HepG2 (cell line): ENCODE measurements around the gene TIMP3. TPM values are rescaled to one million over a fixed set of nuclear protein-coding genes. Genes with fewer than 3 reads are reported as not detected.

Experiments
- ATAC-seq: fragments of 200-7000 bp; cut with Tn5 transposase; 3 replicates; pipeline ENCODE4 v1.9.1; 2020; ENCODE audit warnings: mild to moderate bottlenecking, moderate library complexity
- BruUV-seq: library from RNA; stranded (reverse); fragments of 400-500 nt; replicated peaks from 2 replicates; lab custom pipeline; 2021; lab: Mats Ljungman, UMichigan
- CTCF ChIA-PET: fragments of 300-600 bp; formaldehyde crosslinking; extraction: SDS; loops from one replicate; lab custom pipeline; 2021; ENCODE audit warnings: low total read pairs, inconsistent platforms, low intra/inter-chr PET ratio; lab: Yijun Ruan, JAX
- POLR2A ChIA-PET: fragments of 350-600 bp; sonication (Branson Sonifier 250); formaldehyde crosslinking; loops from one replicate; lab custom pipeline; 2020; ENCODE audit warnings: antibody characterized with exemption, inconsistent platforms; lab: Yijun Ruan, JAX
- DNase-seq: peaks from one replicate; pipeline ENCODE4 v3.0.0-alpha.2; 2015; ENCODE audit warnings: low spot score
- FAIRE-seq: peaks from 3 replicates; lab custom pipeline; 2011; peaks lifted over from hg19 to GRCh38; lab: Jason Lieb, UNC
- H2AFZ ChIP-seq: one replicate; pipeline ENCODE4 v1.6.1; 2011; ENCODE audit warnings: low read length, inconsistent platforms
- H3K27ac ChIP-seq: fragments of 300-600 bp; 3 replicates; pipeline ENCODE4 v1.8.0; 2011; ENCODE audit warnings: mixed run types, mild to moderate bottlenecking, mixed read lengths, low read length, inconsistent platforms; ENCODE audit not compliant: insufficient read depth; ENCODE audit errors: extremely low read length
- H3K27me3 ChIP-seq, 2 experiments: fragments of 200-600 bp in 1 of 2; 2 replicates in 1 of 2; 3 replicates in 1 of 2; pipeline versions ENCODE4 v1.6.0 to v1.8.0; 2011; ENCODE audit warnings: low read length in 2 of 2, mild to moderate bottlenecking in 2 of 2, moderate library complexity in 2 of 2, inconsistent platforms in 1 of 2; ENCODE audit not compliant: insufficient read depth in 2 of 2, control insufficient read depth in 1 of 2
- H3K36me3 ChIP-seq, 2 experiments: fragments of 200-600 bp in 1 of 2; replicated peaks in 1 of 2; 2 replicates in 1 of 2; 3 replicates in 1 of 2; pipeline versions ENCODE4 v1.5.1 to v1.8.0; 2011; ENCODE audit warnings: low read length in 2 of 2, inconsistent platforms in 1 of 2; ENCODE audit not compliant: insufficient read depth in 2 of 2, control insufficient read depth in 1 of 2
- H3K4me1 ChIP-seq: 2 replicates; pipeline ENCODE4 v1.5.1; 2012; ENCODE audit warnings: low read length, inconsistent platforms; ENCODE audit not compliant: insufficient read depth
- H3K4me2 ChIP-seq: 2 replicates; pipeline ENCODE4 v1.6.0; 2011; ENCODE audit warnings: low read depth, low read length, inconsistent platforms
- H3K4me3 ChIP-seq, 3 experiments: fragments of 200-600 bp in 1 of 3; sonication (generic), shearing (Covaris generic) in 1 of 3; replicated peaks in 1 of 3; 2 replicates each; pipeline ENCODE4 v1.5.1; 2011 to 2016; ENCODE audit warnings: low read length in 3 of 3, inconsistent platforms in 2 of 3, low read depth in 2 of 3, mild to moderate bottlenecking in 2 of 3, control low read depth in 1 of 3, mixed read lengths in 1 of 3; ENCODE audit not compliant: insufficient read depth in 1 of 3
- H3K79me2 ChIP-seq: one replicate; pipeline ENCODE4 v1.6.1; 2011; ENCODE audit warnings: low read length, inconsistent platforms; ENCODE audit not compliant: insufficient read depth
- H3K9ac ChIP-seq: 2 replicates; pipeline ENCODE4 v1.6.0; 2011; ENCODE audit warnings: mild to moderate bottlenecking, low read depth, low read length, inconsistent platforms; ENCODE audit not compliant: insufficient read depth
- H3K9me3 ChIP-seq: 2 replicates; pipeline ENCODE4 v1.5.1; 2012; ENCODE audit warnings: mild to moderate bottlenecking, low read length
- H4K20me1 ChIP-seq: 2 replicates; pipeline ENCODE4 v1.6.0; 2011; ENCODE audit warnings: inconsistent platforms, mild to moderate bottlenecking, low read length, moderate library complexity; ENCODE audit not compliant: insufficient read depth
- HIVEP1 ChIP-seq: sonication (generic); formaldehyde crosslinking; IDR thresholded peaks from 2 replicates; pipeline ENCODE4 v1.4.0; 2020; ENCODE audit warnings: mild to moderate bottlenecking, missing genetic modification reagents
- KDM1A ChIP-seq: IDR thresholded peaks from 2 replicates; pipeline ENCODE4 v1.6.1; 2016; ENCODE audit warnings: missing compliant biosample characterization
- MED13 ChIP-seq: sonication (generic); formaldehyde crosslinking; IDR thresholded peaks from 2 replicates; pipeline ENCODE4 v1.5.0; 2020; ENCODE audit warnings: missing genetic modification reagents
- MZF1 ChIP-seq: sonication (generic); formaldehyde crosslinking; IDR thresholded peaks from 2 replicates; pipeline ENCODE4 v1.8.1; 2023; ENCODE audit warnings: mild to moderate bottlenecking, missing genetic modification reagents, borderline replicate concordance
- PHF5A ChIP-seq: IDR thresholded peaks from one replicate; pipeline ENCODE4 v1.6.1; 2018; ENCODE audit warnings: low read depth, missing genetic modification reagents; ENCODE audit not compliant: unreplicated experiment
- SAP130 ChIP-seq: IDR thresholded peaks from 2 replicates; pipeline ENCODE4 v1.6.1; 2016; ENCODE audit warnings: low read depth
- SP5 ChIP-seq: IDR thresholded peaks from 2 replicates; pipeline ENCODE4 v1.6.1; 2016; ENCODE audit warnings: low read depth, borderline replicate concordance
- TAF1 ChIP-seq: sonication (generic); formaldehyde crosslinking; IDR thresholded peaks from 2 replicates; pipeline ENCODE4 v1.4.0; 2020; ENCODE audit warnings: missing genetic modification reagents
- ZFAT ChIP-seq: sonication (generic); formaldehyde crosslinking; conservative IDR thresholded peaks from 2 replicates; pipeline ENCODE4 v1.8.1; 2023; ENCODE audit warnings: missing genetic modification reagents, inconsistent platforms
- ZNF530 ChIP-seq: sonication (generic); formaldehyde crosslinking; IDR thresholded peaks from 2 replicates; pipeline ENCODE4 v1.5.0; 2020; ENCODE audit warnings: low read depth, mild to moderate bottlenecking, missing genetic modification reagents
- ZNF670 ChIP-seq: sonication (generic); formaldehyde crosslinking; IDR thresholded peaks from 2 replicates; pipeline ENCODE4 v1.8.0; 2022; ENCODE audit warnings: mild to moderate bottlenecking, missing genetic modification reagents, borderline replicate concordance
- ZSCAN21 ChIP-seq: sonication (generic); formaldehyde crosslinking; IDR thresholded peaks from 2 replicates; pipeline ENCODE4 v1.8.0; 2022; ENCODE audit warnings: mild to moderate bottlenecking, missing genetic modification reagents, moderate library complexity, borderline replicate concordance
- WGBS: methylation state at CpG from one replicate; pipeline ENCODE4 v1.1.6; 2017; ENCODE audit warnings: low lambda C conversion rate; 5-methylcytosine and 5-hydroxymethylcytosine counted together
- in situ Hi-C: cut with HindIII; loops from 2 replicates; pipeline ENCODE4 v1.10.0; 2017; ENCODE audit warnings: low pct_unique_long_range_greater_than_20kb; ENCODE audit not compliant: extremely low pct_ligation_motif_present
- intact Hi-C: fragments of 100-400 bp; cut with micrococcal nuclease; formaldehyde crosslinking; loops from one replicate; pipeline ENCODE4 v1.10.0; 2022; ENCODE audit not compliant: unreplicated experiment
- polyA plus RNA-seq, 8 experiments: library from polyadenylated mRNA; depleted of rRNA in 3 of 8; stranded (reverse) in 7 of 8; unstranded in 1 of 8; fragments of >200 nt; fragmentation: Illumina TruSeq in 4 of 8; extraction: Trizol in 4 of 8; gene quantifications; 2 replicates each; pipeline versions ENCODE4 v1.2.1 to v1.2.3, GENCODE V29; 2011 to 2016; ENCODE audit warnings: low read depth in 4 of 8, missing spikeins in 1 of 8, mixed read lengths in 1 of 8; ENCODE audit not compliant: insufficient read depth in 1 of 8
- total RNA-seq, 5 experiments: library from RNA; depleted of rRNA; stranded (reverse); fragments of >200 nt; fragmentation: Illumina TruSeq; extraction: Trizol; gene quantifications; 2 replicates each; pipeline ENCODE4 v1.2.3, GENCODE V29; 2016; ENCODE audit warnings: low read depth in 1 of 5
- TF ChIP-seq, protein P1 (sequence below): sonication (generic); formaldehyde crosslinking; IDR thresholded peaks from 2 replicates; pipeline ENCODE4 v1.8.0; 2022; ENCODE audit warnings: missing genetic modification reagents, low read depth, mild to moderate bottlenecking, borderline replicate concordance
- TF ChIP-seq, protein P2 (sequence below): IDR thresholded peaks from 2 replicates; pipeline ENCODE4 v1.6.1; 2016; ENCODE audit warnings: low read depth
- TF ChIP-seq, protein P3 (sequence below): IDR thresholded peaks from 2 replicates; pipeline ENCODE4 v1.6.1; 2016; ENCODE audit warnings: mild to moderate bottlenecking
- TF ChIP-seq, protein P4 (sequence below): sonication (generic); formaldehyde crosslinking; IDR thresholded peaks from 2 replicates; pipeline ENCODE4 v1.4.0; 2020; ENCODE audit warnings: missing genetic modification reagents, borderline replicate concordance

The TIMP3 gene
- total and polyA plus RNA-seq, 2 of the 13 experiments (the other 11 are each of a cell fraction or from before 2014, with no cell fraction given): 57.3 to 86.6 TPM

DNA sequence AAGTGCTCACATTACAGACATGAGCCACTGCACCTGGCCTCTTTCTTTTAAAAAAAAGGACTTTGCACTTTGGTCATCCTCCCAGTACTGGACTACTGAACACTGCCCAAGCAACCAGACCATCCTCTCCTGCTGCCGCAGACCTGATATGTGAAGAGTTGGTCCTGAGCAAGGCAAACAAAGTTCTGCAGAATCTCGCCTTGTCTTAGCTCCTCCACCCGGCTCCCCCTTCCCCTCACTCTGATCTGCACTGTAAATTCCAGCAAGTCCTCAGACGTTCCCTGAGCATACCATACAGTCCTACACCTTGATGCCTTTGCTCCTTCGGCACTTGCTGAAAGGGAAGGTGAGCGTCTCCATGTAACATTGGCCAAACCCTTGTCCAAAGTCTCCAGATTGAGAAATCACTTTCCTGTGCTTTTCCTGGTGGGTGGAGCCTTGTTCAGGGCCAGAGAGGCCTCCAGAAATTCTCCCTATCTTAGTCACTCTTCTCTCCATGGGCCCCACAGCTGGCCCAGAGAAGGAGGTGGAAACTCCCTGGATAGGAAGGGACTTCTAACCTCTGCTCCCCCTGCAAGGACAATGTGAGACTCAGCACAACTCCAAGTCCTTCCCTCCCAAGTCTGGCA lies 47.0 kb upstream of the TIMP3 start:
- Histone ChIP-seq H3K9ac (peak overlapping the region; percentile 12; the same call in 1 of the 2 replicates), H3K27ac (peak overlapping the region; percentile 72), H3K27me3 (no peaks in the 10 kb centered on the region), H3K4me2 (peak overlapping the region; percentile 65), H3K79me2 (no peaks in the 10 kb centered on the region), H3K4me1 (peaks cover 75% of the 10 kb centered on the region), H4K20me1 (no peaks in the 10 kb centered on the region), H3K4me3 (peak overlapping the region in 1 of 3 experiments; percentile 49; a peak in 1 of 6 replicates), H3K36me3 (no peaks in the 10 kb centered on the region), H2AFZ (no peak overlapping the region), H3K9me3 (no peaks in the 10 kb centered on the region)
- FAIRE-seq (peak; percentile 77), DNase-seq (peak; percentile 83), ATAC-seq (peak; percentile 84)
- ChIA-PET POLR2A (interaction anchor here (0.7 to 3.2 kb wide), 5 partner anchors 10 to 225 kb away, joined by 3 to 27 read pairs (median 3); no protein-coding TSS in a partner anchor), CTCF (no interaction called here)
- in situ Hi-C loops (no loop called here), intact Hi-C loops (loop anchor here (5.0 kb wide), 1 partner anchor 33 kb away; no protein-coding TSS in a partner anchor)
- 6% methylated on average over 6 of the region's 6 CpGs for WGBS
- BruUV-seq: no TSS peak
- TF ChIP-seq, protein P1, sequence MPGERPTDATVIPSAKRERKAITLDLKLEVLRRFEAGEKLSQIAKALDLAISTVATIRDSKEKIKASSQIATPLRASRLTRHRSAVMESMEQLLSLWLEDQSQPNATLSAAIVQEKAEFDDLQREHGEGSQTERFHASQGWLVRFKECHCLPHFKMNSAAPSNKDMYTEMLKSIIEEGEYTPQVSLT (CRISPR knock-in tag): no peak
- TF ChIP-seq, protein P2, sequence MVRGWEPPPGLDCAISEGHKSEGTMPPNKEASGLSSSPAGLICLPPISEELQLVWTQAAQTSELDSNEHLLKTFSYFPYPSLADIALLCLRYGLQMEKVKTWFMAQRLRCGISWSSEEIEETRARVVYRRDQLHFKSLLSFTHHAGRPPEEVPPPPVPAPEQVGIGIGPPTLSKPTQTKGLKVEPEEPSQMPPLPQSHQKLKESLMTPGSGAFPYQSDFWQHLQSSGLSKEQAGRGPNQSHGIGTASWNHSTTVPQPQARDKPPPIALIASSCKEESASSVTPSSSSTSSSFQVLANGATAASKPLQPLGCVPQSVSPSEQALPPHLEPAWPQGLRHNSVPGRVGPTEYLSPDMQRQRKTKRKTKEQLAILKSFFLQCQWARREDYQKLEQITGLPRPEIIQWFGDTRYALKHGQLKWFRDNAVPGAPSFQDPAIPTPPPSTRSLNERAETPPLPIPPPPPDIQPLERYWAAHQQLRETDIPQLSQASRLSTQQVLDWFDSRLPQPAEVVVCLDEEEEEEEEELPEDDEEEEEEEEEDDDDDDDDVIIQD (CRISPR knock-in tag): peak; percentile 71; the same call in 1 of the 2 replicates
- TF ChIP-seq ZSCAN21 (CRISPR knock-in tag): no peak
- peak; percentile 65; the same call in 1 of the 2 replicates for TF ChIP-seq SP5 (CRISPR knock-in tag)
- TF ChIP-seq ZNF670: no peak
- no peak for TF ChIP-seq PHF5A (CRISPR knock-in tag)
- TF ChIP-seq MZF1 (CRISPR knock-in tag): no peak
- TF ChIP-seq KDM1A (CRISPR knock-in tag): peak; percentile 33; the same call in 1 of the 2 replicates
- TF ChIP-seq ZNF530 (CRISPR knock-in tag): no peak
- 0 out of 2 replicates have a peak, but pooled peaks have one; percentile 19 for TF ChIP-seq TAF1
- TF ChIP-seq SAP130 (CRISPR knock-in tag): peak; percentile 48; the same call in 1 of the 2 replicates
- TF ChIP-seq HIVEP1 (CRISPR knock-in tag): 0 out of 2 replicates have a peak, but pooled peaks have one; percentile 36
- no peak for TF ChIP-seq ZFAT (CRISPR knock-in tag)
- TF ChIP-seq, protein P3, sequence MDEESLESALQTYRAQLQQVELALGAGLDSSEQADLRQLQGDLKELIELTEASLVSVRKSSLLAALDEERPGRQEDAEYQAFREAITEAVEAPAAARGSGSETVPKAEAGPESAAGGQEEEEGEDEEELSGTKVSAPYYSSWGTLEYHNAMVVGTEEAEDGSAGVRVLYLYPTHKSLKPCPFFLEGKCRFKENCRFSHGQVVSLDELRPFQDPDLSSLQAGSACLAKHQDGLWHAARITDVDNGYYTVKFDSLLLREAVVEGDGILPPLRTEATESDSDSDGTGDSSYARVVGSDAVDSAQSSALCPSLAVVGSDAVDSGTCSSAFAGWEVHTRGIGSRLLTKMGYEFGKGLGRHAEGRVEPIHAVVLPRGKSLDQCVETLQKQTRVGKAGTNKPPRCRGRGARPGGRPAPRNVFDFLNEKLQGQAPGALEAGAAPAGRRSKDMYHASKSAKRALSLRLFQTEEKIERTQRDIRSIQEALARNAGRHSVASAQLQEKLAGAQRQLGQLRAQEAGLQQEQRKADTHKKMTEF: peak; percentile 33; the same call in 1 of the 2 replicates
- TF ChIP-seq, protein P4, sequence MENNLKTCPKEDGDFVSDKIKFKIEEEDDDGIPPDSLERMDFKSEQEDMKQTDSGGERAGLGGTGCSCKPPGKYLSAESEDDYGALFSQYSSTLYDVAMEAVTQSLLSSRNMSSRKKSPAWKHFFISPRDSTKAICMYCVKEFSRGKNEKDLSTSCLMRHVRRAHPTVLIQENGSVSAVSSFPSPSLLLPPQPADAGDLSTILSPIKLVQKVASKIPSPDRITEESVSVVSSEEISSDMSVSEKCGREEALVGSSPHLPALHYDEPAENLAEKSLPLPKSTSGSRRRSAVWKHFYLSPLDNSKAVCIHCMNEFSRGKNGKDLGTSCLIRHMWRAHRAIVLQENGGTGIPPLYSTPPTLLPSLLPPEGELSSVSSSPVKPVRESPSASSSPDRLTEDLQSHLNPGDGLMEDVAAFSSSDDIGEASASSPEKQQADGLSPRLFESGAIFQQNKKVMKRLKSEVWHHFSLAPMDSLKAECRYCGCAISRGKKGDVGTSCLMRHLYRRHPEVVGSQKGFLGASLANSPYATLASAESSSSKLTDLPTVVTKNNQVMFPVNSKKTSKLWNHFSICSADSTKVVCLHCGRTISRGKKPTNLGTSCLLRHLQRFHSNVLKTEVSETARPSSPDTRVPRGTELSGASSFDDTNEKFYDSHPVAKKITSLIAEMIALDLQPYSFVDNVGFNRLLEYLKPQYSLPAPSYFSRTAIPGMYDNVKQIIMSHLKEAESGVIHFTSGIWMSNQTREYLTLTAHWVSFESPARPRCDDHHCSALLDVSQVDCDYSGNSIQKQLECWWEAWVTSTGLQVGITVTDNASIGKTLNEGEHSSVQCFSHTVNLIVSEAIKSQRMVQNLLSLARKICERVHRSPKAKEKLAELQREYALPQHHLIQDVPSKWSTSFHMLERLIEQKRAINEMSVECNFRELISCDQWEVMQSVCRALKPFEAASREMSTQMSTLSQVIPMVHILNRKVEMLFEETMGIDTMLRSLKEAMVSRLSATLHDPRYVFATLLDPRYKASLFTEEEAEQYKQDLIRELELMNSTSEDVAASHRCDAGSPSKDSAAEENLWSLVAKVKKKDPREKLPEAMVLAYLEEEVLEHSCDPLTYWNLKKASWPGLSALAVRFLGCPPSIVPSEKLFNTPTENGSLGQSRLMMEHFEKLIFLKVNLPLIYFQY (CRISPR knock-in tag): 0 out of 2 replicates have a peak, but pooled peaks have one; percentile 7
- no peak for TF ChIP-seq MED13 (CRISPR knock-in tag)
